Fibroblast of the aortic adventitia (primary cell): ENCODE data around the gene ZNF740. TPM values are rescaled to one million over a fixed set of nuclear protein-coding genes. Genes with fewer than 3 reads are reported as not detected.

ENCODE experiments used
- DNase-seq: peaks from one replicate; pipeline ENCODE4 v3.0.0-alpha.2; 2010; ENCODE audit warnings: low read depth
- H3K4me3 ChIP-seq: 2 replicates; pipeline ENCODE4 v1.5.1; 2011; ENCODE audit warnings: low read depth, mild to moderate bottlenecking, control low read depth, low read length, moderate library complexity
- total RNA-seq: library from RNA; depleted of rRNA; stranded (reverse); fragments of >200 nt; gene quantifications from 2 replicates; pipeline ENCODE4 v1.2.3, GENCODE V29; 2012; ENCODE audit warnings: low replicate concordance
- TF ChIP-seq, protein P1 (sequence below): IDR thresholded peaks from 2 replicates; pipeline ENCODE4 v1.5.1; 2011; ENCODE audit warnings: mild to moderate bottlenecking, low read length, control low read depth, inconsistent platforms; ENCODE audit not compliant: insufficient read depth

Gene ZNF740
- total RNA-seq, 1 donor, result 12.6 TPM

DNA sequence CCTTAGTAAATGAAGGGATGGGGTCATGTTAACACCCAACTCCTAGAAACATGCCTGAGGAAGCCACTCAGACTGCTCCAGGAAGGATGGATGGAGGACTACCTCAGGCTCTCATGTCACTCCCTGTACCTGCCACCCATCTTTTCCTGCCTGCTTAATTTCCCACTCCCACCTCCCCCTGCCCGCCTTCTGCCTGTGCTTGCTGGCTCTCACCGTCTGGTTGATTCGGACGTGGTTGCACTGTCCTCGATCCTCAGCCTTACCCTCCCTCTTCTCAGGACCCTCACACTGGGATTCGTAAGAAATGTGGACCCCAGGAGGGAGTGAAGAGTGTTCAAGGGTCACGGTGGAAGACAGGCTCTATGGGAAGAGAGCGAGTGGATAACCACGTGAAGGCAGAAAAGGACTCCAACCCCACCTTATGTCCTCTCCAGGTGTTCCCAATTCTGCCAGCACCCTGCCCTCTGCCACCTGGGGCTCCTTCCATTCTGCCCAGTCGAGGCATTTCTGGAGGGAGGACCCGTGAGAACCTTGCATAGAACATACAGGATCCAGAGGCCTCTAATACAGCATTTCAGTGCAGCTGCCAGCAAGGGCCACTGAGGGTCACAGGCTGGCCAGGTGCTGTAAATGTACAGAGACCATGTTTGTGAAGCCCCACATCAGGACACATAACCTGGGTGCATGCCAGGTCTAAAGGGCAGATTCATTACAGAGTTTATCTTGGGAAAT, 13.6 kb downstream of the ZNF740 start:
- TF ChIP-seq, protein P1, sequence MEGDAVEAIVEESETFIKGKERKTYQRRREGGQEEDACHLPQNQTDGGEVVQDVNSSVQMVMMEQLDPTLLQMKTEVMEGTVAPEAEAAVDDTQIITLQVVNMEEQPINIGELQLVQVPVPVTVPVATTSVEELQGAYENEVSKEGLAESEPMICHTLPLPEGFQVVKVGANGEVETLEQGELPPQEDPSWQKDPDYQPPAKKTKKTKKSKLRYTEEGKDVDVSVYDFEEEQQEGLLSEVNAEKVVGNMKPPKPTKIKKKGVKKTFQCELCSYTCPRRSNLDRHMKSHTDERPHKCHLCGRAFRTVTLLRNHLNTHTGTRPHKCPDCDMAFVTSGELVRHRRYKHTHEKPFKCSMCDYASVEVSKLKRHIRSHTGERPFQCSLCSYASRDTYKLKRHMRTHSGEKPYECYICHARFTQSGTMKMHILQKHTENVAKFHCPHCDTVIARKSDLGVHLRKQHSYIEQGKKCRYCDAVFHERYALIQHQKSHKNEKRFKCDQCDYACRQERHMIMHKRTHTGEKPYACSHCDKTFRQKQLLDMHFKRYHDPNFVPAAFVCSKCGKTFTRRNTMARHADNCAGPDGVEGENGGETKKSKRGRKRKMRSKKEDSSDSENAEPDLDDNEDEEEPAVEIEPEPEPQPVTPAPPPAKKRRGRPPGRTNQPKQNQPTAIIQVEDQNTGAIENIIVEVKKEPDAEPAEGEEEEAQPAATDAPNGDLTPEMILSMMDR, result no peak
- no peak overlapping the region for H3K4me3 ChIP-seq
- no peak for DNase-seq

DNA sequence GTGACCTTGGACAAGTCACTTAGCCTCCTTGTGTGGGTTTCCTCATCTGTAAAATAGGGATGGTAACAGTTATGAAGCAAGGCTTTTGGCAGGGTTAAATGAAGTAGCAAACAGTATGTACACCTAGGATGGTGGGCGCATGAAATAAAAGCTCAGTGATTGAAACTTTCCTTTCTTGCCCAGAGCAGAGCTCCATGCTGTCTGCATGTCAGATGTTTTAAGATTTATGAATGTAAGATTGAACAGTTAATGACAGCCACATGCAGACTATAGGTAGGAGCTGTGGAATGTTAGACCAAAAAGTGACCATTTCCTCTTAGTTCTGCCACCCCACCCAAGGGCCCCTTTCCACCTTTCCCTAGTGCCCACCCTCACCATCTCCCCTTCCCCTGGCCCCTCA, 14.5 kb downstream of the ZNF740 start:
- no peak overlapping the region for H3K4me3 ChIP-seq
- DNase-seq, result no peak
- TF ChIP-seq, protein P1, result no peak

DNA sequence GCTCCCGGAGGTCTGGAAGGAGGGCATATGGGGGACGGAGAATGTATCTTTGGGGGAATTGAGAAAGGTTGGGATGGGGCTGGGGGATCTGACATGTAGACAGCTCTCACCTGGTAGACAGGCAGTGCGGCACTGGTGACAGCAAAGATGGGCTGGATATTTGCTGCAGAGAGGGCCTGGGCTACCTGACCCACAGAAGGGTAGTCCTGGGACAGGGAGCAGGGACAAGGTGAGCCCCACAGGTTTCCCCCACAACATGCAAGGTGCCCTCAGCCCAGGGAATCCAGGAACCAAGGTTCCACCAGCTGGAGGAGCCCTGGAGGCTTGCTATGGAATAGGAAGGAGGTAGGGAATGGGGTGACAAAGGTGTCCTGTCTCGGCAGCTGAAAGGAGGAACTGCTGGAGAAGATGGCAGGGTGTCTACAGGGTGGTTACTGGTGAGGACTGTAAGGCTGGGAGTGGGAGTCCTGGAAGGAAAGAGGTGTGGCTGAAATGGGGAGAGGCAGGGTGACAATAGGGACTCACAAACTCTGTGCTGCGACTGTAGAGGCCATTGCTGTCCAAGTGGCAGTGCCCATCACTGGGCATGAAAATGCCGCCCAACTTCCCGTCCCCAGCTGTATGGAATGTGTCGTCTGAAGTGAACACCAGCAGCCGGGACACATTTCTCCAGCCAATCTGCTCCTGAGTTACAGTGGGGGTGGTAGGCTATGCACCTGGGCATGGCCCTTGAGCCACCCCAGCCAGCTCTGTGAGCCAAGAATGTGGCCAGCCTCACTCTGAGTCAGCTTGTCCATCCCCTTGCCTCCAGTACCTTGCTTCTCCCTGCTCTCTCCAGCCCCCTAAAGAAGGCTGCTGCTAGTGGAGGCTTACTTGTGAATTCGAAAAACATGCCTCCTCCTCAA, 15.2 kb downstream of the ZNF740 start:
- no peak overlapping the region for H3K4me3 ChIP-seq
- TF ChIP-seq, protein P1, result no peak
- DNase-seq, result no peak

DNA sequence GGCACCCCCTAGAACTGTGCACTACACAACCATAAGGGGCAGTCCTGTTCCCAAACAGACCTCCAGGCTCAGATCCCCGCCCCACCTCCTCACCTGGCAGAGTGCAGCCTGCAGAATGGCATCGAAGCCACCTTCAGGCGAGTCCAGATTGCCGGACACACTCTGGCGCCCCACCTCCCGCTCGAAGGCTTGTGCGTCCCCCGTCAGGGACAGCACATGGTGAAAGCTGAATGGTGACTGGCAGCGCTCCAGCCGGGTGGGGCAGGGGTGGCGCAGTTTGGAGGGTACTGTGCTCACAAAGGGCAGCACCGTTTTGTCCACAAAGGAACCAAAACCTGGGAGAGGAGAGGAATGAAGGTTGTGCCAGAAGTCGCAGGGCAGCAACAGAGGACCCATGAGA, 16.0 kb downstream of the ZNF740 start:
- no peak overlapping the region for H3K4me3 ChIP-seq
- TF ChIP-seq, protein P1, result no peak
- DNase-seq, result no peak

DNA sequence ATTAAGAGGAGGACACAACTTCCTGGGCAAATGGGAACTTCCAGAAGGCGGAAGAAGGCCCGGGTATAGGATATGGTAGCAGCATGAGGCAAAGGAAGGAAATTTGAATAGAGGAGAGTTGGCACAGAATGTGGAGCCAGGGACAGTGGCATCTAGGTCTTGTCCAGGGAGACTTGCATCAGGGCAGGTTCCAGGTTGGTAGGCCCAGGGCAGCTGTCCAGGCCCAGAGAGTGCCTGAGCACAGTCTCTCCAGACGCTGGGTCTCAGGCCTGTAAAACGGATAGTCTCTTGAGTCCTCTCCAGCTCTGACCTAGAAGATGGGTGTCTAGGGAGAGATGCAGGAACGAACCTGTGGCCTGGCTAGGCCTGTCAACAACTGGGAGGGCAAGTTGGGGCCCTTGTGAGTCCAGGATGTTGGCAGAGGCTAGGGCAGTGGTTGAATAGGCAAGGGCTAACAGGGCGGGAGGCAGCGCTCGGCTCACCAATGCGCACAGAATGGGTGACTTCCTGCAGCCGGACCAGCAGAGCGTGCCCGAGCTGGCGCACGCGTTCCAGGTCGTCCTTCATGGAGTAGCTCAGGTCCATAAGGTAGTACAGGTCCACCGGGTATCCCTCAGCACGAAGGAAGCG, 16.6 kb downstream of the ZNF740 start:
- H3K4me3 ChIP-seq, result no peak overlapping the region
- DNase-seq, result no peak

DNA sequence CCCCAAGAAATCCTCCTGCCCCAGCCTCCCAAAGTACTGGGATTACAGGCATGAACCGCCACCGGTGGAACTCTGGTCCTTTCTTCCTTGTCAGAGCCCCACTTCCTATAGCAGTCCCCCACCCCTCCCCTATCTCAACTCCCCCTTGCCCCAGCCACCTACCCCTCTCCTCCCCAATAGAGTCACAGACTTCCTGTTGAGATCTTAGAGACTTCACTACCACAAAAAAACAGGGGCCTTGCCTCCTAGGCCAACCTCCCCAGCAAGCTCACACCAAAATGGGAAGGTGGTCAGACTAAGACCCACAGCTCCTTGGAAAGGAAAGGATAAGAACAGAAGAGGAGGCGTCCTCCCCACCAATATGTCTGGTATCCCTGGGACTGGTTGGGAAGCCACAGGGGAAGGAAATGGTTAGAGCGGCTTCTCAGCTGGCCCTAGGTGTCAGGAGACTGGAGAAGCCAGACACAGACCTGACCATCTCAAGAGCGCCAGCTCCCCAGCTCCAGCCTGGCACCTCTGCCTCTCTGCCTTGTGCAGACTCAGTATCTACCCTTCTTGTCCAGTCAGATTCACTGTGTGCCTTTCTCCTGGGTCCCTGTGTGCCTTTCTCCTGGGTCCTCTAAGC, 18.1 kb downstream of the ZNF740 start:
- no peak for DNase-seq
- TF ChIP-seq, protein P1, result no peak
- H3K4me3 ChIP-seq, result no peak overlapping the region

More for the DNA sequence above, 16.6 kb downstream of the ZNF740 start:
- TF ChIP-seq, protein P1, result no peak
